ENCODE measurements around the gene BCAS1.
A peak's percentile ranks its signal among the peaks of the same experiment; 100 is the strongest.

BCAS1 gene

DNA sequence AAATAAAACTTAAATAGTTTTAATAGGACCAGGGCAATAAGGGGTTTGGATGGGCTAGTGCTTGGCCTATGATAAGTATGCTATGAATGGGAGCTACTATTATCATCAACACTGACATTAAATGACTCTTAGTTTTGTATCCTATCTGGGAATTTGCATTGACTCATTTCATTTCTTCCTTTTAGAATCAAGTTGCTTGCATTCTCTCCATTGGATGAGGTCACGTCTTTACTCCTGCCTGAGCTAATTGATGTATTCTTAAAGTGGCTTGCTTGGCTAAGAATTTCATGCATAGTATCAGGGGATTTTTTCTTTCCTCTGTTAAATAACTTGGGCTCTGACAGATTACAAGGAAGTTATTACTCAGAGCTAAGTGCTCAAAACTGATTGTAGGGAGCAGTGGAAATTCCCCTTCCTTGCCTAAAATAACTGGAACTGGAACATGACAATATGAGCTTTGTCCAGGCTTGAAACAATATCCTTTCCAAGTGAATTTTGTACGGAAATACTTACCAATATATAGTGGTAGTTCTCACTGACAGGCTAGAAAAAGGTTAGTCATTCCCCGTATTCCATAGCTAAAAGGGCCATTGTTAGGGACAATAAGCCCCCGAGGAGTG, 169.9 kb downstream of the BCAS1 start:
- DNase-seq, result no peak

DNA sequence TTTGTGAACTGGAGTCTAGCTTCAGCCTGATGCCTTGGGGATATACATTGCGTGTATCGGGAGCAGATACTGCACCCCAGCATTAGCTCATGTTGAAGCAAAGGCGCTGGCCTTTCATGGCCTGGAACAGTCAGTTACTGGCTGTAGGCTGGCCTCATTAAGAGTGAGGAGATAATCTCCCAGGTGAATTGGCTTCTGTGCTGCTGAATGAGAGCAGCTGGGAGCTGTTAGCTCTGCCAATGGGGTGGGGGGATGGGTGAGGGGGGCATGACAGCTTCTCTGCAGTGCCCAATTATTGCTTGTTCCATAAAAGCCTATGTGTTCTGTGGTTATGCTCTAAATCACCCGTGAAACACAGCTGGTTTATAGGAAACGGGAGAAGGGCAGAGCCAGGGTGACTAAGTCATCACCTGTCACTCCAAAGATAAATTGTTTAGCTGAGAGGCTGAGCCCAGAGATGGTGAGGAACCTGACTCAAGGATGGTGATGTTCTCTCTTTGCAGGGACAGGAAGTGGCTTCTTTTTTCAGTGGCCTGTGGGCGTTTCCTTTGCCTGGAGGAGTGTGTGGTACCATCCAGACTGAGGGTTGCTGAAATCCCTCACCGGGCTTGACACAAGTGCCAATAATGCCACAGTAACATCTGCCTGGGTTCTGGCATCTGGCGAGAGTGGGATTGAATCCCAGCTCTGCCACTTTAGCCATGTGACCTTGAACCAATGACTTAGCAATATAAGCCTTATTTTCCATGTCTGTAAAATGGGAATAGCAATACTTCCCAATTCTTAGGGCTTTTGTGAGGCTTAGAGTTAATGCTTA, 170.8 kb downstream of the BCAS1 start:
- DNase-seq, result peak; percentile 76

DNA sequence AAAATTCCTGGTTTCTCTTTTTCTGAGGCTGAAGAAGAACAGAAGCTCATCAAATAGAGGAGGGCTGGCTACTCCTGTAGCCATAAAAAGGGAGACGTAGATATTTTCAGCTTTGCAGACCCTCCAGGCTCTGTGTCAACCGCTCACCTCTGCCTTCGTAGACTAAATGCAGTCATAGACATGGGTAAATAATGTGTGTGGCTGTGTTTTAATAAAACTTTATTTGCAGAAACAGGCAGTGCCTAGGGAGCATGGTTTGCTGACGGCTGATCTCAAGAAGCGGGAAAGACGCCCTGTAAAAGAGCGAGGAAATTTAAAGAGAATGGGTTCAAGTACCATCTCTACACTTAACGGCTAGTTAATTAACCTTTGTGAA, 171.8 kb downstream of the BCAS1 start:
- no peak for DNase-seq

DNA sequence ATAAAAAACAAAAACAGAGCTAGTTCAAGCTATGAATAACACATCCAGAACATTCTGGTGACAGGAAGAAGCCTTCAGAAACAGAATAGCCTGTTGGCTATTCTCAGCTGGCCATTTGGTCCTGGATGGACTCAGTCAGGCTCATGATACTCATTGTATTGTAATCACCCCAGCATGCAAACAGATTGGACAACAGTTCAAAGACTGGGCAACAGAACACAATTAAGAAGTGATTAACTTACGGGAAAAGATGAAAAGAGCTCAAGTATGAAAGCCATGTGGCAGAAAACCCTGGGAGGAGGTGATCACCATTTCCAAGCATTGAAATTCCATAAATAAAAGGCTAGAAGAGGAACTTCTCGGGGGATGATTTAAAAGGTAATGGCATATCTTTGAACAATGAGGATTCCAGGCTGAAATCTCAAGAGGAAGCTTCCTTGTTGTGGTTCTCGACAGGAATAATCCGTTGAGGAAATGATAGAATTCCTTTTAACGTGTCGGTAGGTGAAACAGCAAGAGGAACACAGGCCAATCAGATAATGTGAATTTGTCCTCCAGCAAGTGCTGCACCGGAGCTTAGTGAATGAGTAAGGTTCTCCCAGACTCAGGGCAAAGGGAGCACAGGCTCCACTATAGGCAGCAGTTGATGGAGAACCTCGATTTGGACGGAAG, 172.4 kb downstream of the BCAS1 start:
- no peak for DNase-seq

DNA sequence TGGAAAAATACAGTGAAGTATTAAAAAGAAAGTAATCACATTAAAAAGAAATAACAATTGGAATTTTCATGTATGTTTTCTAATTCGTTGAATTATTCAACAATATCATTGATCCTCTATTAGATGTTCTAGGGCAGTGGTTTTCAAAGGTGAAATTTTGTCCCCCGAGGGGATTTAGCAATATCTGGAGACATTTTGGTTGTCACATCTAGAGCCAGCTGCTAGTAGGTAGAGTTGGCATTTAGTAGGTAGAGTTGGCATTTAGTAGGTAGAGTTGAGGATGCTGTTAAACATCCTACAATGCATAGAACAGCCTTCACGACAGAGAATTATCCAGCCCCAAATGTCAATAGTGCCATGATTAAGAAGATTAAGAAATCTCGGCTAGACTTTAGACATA, 173.7 kb downstream of the BCAS1 start:
- DNase-seq, result no peak

DNA sequence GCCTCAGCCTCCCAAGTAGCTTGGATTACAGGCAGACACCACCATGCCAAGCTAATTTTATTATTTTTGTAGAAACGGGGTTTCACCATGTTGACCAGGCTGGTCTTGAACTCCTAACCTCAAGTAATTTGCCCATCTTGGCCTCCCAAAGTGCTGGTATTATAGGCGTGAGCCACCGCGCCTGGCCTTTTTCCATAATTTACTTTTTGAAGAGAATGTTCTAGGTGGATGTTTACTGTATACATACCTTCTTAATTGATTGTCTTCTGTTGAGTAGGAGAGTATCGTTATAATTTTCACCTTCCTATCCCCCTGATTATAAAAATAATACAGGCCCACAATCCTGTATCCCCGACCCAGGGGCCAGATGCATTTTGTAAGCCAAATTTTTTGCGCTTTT, 174.4 kb downstream of the BCAS1 start:
- DNase-seq, result no peak

DNA sequence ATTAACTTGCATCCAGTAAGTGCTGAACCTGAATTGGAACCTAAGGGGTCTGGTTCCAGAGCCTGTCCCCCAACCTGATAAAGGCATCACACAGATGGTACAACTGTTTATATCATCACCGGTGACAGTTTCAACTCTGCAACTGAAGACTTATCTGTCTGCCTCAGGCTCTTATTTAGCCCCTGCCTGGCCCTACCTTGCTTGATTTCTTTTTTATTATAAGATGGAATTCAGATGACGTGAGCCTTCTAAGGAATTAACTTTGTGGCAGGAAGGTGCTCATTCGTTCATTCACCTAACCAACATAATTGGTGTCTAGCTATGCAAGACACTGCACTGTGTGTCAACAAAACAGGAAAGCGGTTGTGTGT, 175.0 kb downstream of the BCAS1 start:
- DNase-seq, result no peak

DNA sequence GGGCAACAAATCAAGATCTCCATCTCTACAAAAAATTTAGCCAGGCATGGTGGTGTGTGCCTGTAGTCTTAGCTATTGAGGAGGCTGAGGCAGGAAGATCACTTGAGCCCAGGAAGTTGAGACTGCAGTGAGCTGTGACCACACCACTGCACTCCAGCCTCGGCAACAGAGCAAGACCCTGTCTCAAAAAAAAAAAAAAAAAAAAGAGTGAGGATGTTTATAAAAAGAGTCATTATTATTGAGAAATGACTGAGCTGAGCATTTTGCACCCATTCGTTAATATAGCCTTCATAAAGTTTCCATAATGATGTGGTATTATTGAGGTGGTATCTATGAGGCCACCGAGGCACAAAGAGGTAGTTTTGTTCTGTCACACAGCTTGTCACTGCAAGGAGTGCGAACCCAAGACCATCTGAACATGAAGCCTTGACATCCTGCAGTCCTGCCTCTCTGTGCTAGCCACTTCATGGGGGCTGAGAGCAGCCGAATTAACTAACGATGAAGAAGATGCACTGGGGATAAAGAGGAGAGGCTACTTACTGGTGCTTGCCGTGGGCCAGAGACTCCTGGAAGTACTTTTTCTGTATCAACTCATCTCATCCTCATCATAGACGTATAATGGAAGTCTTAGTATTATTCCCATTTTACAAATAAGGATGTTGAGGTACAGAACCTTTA, 175.5 kb downstream of the BCAS1 start:
- DNase-seq, result no peak
